Muscle layer of duodenum (tissue), 2 donors: Measurements from ENCODE around the gene NUF2.
A peak's percentile ranks its signal among the peaks of the same experiment; 100 is the strongest.
"Not testable (repeated sequence)": the region's sequence is repeated elsewhere in the genome, so short reads cannot be mapped to it uniquely, and the experiment has no call there.

Experiments used
- H3K27ac ChIP-seq: one replicate; pipeline ENCODE4 v1.7.0; 2013; ENCODE audit warnings: mild to moderate bottlenecking, low read length
- H3K27me3 ChIP-seq: one replicate; pipeline ENCODE4 v1.7.0; 2013; ENCODE audit warnings: low read depth, mild to moderate bottlenecking, control low read depth, low read length
- H3K36me3 ChIP-seq, 2 donors: one replicate each; pipeline ENCODE4 v1.7.0; 2013; ENCODE audit warnings: low read length in 2 of 2, control low read depth in 1 of 2, mild to moderate bottlenecking in 1 of 2; ENCODE audit not compliant: insufficient read depth in 2 of 2, control insufficient read depth in 1 of 2
- H3K4me1 ChIP-seq, 2 donors: one replicate each; pipeline ENCODE4 v1.7.0; 2013; ENCODE audit warnings: low read length in 2 of 2, mild to moderate bottlenecking in 2 of 2, control low read depth in 1 of 2, moderate library complexity in 1 of 2; ENCODE audit not compliant: insufficient read depth in 2 of 2, control insufficient read depth in 1 of 2
- H3K4me3 ChIP-seq, 2 donors: one replicate each; pipeline ENCODE4 v1.7.0; 2013; ENCODE audit warnings: low read length in 2 of 2, low read depth in 1 of 2, mild to moderate bottlenecking in 1 of 2
- H3K9me3 ChIP-seq, 2 donors: one replicate each; pipeline ENCODE4 v1.7.0; 2013; ENCODE audit warnings: low read length in 2 of 2, control low read depth in 1 of 2, mild to moderate bottlenecking in 1 of 2; ENCODE audit not compliant: control insufficient read depth in 1 of 2
- donor health status: healthy.

Gene NUF2

DNA sequence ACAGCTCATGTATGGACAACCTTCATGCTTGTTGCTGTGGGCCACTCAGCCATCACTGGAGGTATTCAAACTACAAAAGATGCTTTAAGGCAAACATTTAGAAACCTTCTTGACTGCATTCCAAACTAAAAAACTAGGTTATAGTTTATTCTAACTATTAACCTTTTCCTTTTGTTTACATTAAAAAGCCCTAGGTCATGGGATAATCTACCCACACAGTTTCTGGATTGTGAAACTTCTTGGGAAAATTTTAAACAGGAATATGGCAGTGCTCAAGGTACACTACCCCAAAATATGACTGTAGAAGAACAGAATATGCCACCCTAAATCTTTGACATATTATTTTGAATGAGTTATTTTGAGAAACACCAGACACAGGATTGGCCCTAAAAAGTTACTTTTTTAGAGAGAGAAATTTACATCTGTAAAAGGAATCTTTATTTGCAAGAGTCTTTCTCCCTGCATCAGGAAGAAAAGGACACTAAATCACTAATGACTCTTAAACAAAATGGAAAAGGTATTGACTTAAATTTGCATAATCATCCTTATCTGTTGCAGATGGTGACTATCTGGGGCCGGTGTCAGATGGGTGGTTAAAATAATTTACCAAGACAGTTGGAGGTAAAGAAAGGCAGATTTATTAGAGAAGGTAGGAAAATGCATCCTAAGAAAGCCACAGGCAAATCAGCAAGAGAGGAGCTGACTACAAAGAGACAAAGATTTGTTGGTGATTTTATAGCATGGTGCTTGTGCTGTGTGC, 25.1 kb upstream of the NUF2 start:
- Histone ChIP-seq H3K9me3 (no peaks in the 10 kb centered on the region), H3K4me3 (no peak overlapping the region), H3K4me1 (no peaks in the 10 kb centered on the region), H3K36me3 (peaks cover 0 to 11% of the 10 kb centered on the region in 2 donors), H3K27ac (no peak overlapping the region), H3K27me3 (no peaks in the 10 kb centered on the region)

- Histone ChIP-seq H3K4me3 (no peak overlapping the region), H3K9me3 (no peaks in the 10 kb centered on the region), H3K4me1 (no peaks in the 10 kb centered on the region), H3K27me3 (no peaks in the 10 kb centered on the region), H3K27ac (no peak overlapping the region), H3K36me3 (peaks cover 0 to 11% of the 10 kb centered on the region in 2 donors)
These were observed 23.4 kb upstream of the NUF2 start for GRCh38 chr1:163298365-163298764.

DNA sequence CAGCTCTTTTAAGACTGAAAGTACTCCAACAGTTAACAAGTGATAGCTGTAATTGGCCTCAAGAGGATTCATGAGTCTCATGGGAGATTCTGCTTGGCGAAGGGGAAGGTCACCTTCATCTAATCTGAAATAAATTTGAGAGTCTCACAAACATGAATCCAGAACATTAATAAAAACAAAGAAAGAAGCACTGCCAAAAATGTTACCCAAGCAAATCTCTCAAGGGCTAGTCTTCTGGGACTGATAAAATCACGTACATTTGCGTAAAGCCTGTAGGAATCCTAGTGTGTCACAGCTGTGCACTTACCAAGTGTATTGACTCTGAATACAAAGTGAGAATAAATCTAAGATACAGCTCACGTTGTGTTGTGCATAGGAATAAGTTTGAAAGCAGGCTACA, 21.2 kb upstream of the NUF2 start:
- H3K36me3 ChIP-seq: peaks cover 0 to 11% of the 10 kb centered on the region in 2 donors
- H3K9me3 ChIP-seq: no peaks in the 10 kb centered on the region
- H3K4me3 ChIP-seq: no peak overlapping the region
- no peak overlapping the region for H3K27ac ChIP-seq
- H3K27me3 ChIP-seq: no peaks in the 10 kb centered on the region
- H3K4me1 ChIP-seq: no peaks in the 10 kb centered on the region

- H3K4me3 ChIP-seq: no peak overlapping the region
- peaks cover 0 to 11% of the 10 kb centered on the region in 2 donors for H3K36me3 ChIP-seq
- no peaks in the 10 kb centered on the region for H3K9me3 ChIP-seq
- H3K27ac ChIP-seq: no peak overlapping the region
- no peaks in the 10 kb centered on the region for H3K4me1 ChIP-seq
- no peaks in the 10 kb centered on the region for H3K27me3 ChIP-seq
These were observed 18.2 kb upstream of the NUF2 start for GRCh38 chr1:163303561-163303960.

- Histone ChIP-seq H3K36me3 (peaks cover 0 to 2% of the 10 kb centered on the region in 2 donors), H3K4me3 (no peak overlapping the region), H3K27me3 (no peaks in the 10 kb centered on the region), H3K27ac (no peak overlapping the region), H3K9me3 (no peaks in the 10 kb centered on the region), H3K4me1 (no peaks in the 10 kb centered on the region)
These were observed 16.3 kb upstream of the NUF2 start for GRCh38 chr1:163305441-163305840.

GRCh38 chr1:163307479-163308171, 14.1 kb upstream of the NUF2 start:
- Histone ChIP-seq H3K27ac (no peak overlapping the region), H3K4me3 (no peak overlapping the region), H3K4me1 (no peaks in the 10 kb centered on the region), H3K36me3 (no peaks in the 10 kb centered on the region), H3K9me3 (no peaks in the 10 kb centered on the region), H3K27me3 (no peaks in the 10 kb centered on the region)

DNA sequence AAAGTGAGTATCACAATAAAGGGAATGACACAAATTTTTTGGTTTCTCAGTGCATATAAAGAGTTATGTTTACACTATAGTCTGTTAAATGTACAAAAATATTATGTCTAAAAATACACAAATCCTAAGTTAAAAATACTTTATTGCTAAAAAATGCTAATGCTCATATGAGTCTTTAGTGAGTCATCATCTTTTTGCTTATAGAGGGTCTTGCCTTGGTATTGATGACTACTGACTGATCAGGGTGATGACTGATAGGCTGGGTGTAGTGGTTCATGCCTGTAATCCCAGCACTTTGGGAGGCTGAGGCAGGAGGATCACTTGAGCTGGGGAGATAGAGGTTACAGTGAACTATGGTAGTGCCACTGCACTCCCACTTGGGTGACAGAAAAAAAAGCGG, 12.9 kb upstream of the NUF2 start:
- Histone ChIP-seq H3K36me3 (no peaks in the 10 kb centered on the region), H3K27ac (no peak overlapping the region), H3K27me3 (no peaks in the 10 kb centered on the region), H3K4me3 (no peak overlapping the region), H3K4me1 (no peaks in the 10 kb centered on the region), H3K9me3 (no peaks in the 10 kb centered on the region)

DNA sequence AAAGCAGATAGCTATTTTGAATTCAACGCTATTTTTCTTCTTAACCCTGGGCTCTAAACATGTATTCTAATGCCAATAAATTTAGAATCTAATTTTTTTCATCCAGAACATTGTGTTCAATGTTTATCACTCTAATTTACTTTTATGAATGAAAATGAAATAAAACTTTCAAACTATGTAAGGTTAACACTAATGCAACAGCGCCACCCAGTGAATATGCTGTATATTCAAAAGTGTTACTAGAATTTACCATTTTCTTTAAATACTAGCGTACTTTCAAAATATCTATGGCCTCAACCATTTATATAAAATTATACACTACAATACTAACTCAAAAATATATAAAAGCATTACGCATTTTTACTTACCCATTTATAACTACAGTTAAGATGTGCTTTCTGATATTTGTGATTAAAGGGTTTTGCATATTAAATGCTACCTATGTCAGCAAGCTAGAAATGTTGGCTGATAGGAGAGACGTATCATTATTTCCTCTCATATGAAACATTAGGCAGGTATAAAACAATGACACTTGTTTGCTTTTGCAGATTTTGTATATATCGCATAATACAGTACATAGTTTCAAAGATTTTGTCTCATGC, 5.9 kb upstream of the NUF2 start:
- Histone ChIP-seq H3K4me1 (peaks cover 0 to 4% of the 10 kb centered on the region in 2 donors), H3K27ac (no peak overlapping the region), H3K4me3 (no peak overlapping the region), H3K9me3 (no peaks in the 10 kb centered on the region), H3K36me3 (peaks cover 6 to 10% of the 10 kb centered on the region in 2 donors), H3K27me3 (no peaks in the 10 kb centered on the region)

DNA sequence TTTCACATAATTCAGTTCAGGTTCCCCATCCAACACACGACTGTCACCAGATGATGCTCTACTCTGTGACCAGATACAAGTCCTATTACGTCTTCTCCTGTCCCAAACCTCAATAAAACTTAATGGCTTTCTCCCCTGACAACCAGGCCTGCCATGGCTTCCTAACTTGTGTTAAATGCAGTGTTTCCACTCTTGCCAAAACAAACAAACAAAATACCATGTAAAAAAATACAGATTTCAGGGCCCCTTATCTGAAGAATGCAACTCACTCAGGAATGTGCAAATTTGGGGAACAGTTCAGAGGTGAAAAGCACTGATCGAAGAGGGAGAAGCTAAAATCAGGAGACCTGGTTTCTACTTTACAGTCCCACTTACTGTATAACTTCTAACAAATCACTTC, 863 bp upstream of the NUF2 start:
- Histone ChIP-seq H3K27me3 (no peaks in the 10 kb centered on the region), H3K36me3 (peaks cover 6 to 10% of the 10 kb centered on the region in 2 donors), H3K27ac (peak overlapping the region; percentile 96), H3K4me1 (peaks cover 5 to 14% of the 10 kb centered on the region in 2 donors), H3K9me3 (no peaks in the 10 kb centered on the region), H3K4me3 (peak overlapping the region; percentile 72 to 98)

DNA sequence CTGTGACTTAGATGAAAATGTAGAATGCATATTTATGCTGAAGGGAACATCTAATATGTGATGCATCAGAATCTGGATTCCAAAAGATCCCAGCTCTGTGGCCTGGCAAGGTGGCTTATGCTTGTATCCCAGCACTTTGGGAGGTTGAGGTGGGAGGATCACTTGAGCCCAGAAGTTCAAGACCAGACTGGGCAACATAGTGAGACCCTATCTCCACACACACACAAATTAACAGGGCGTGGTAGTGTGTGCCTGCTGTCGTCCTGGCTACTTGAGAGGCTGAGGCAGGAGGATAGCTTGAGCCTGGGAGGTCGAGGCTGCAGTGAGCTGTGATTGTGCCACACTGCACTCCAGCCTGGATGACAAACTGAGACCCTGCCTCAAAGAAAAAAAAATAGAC, 1.6 kb downstream of the NUF2 start:
- H3K4me3 ChIP-seq, H3K36me3 ChIP-seq, H3K27me3 ChIP-seq, H3K9me3 ChIP-seq, H3K27ac ChIP-seq: not testable (repeated sequence)
- H3K4me1 ChIP-seq: peaks cover 5 to 14% of the 10 kb centered on the region in 2 donors

DNA sequence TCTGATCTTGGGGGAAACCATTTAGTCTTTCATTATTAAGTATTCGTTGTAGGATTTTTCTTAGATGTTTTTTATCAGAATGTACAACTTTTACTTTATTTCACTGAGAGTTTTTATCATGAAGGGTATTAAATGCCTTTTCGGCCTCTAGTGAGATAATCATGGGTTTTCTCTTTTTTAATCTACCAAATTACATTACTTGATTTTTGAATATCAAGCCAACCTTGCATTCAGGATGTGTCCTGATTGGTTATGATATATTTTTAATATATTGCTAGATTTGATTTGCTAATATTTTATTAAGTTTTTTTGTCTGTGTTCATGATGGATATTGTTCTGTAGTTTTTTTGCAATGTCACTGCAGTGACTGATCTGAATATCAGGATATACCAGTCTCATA, 9.4 kb downstream of the NUF2 start:
- Histone ChIP-seq H3K27ac (no peak overlapping the region), H3K36me3 (no peaks in the 10 kb centered on the region), H3K4me1 (no peaks in the 10 kb centered on the region), H3K9me3 (no peaks in the 10 kb centered on the region), H3K4me3 (no peak overlapping the region), H3K27me3 (no peaks in the 10 kb centered on the region)
